Chondrocyte (in vitro differentiated cells): ENCODE measurements around the gene FTHL17. TPM values are rescaled to one million over a fixed set of nuclear protein-coding genes. Genes with fewer than 3 reads are reported as not detected.
A peak's percentile ranks its signal among the peaks of the same experiment; 100 is the strongest.

ENCODE experiments used
- DNase-seq: peaks from one replicate; pipeline ENCODE4 v3.0.0; 2021; ENCODE audit warnings: mixed read lengths, low spot score
- H3K27ac Mint-ChIP-seq: one replicate; pipeline ENCODE4 v1.8.0; 2021; ENCODE audit warnings: mild to moderate bottlenecking, moderate library complexity, mixed read lengths; ENCODE audit not compliant: unreplicated experiment
- H3K27me3 Mint-ChIP-seq: 2 replicates; pipeline ENCODE4 v1.8.0; 2021; ENCODE audit warnings: low read depth, mixed read lengths
- H3K36me3 Mint-ChIP-seq: 2 replicates; pipeline ENCODE4 v1.8.0; 2021; ENCODE audit warnings: low read depth, mixed read lengths
- H3K4me1 Mint-ChIP-seq: 2 replicates; pipeline ENCODE4 v1.8.0; 2021; ENCODE audit warnings: low read depth, mild to moderate bottlenecking, mixed read lengths
- H3K4me3 Mint-ChIP-seq: one replicate; pipeline ENCODE4 v1.8.0; 2021; ENCODE audit warnings: mild to moderate bottlenecking, moderate library complexity, mixed read lengths; ENCODE audit not compliant: unreplicated experiment
- H3K9me3 Mint-ChIP-seq: 2 replicates; pipeline ENCODE4 v1.8.0; 2021; ENCODE audit warnings: low read depth, mixed read lengths
- CTCF ChIP-seq: fragments of 200-600 bp; sonication (generic); IDR thresholded peaks from 2 replicates; pipeline ENCODE4 v1.5.0; 2021; ENCODE audit warnings: antibody characterized with exemption, mild to moderate bottlenecking, moderate library complexity
- long read RNA-seq: library from polyadenylated mRNA; stranded (forward); transcript quantifications from one replicate; pipeline ENCODE4 v2.0.0, GENCODE V29; 2021
- total RNA-seq: library from RNA; stranded (reverse); gene quantifications from 3 replicates; pipeline ENCODE4 v1.2.1, GENCODE V29; 2021

The FTHL17 gene
- total RNA-seq: not detected in 3 replicates
- long read RNA-seq: 0 reads

GRCh38 chrX:31071725-31072124 is at the start of gene FTHL17:
FTHL17 (minus strand) TSS chrX:31072041; CDS start chrX:31071953, 88 bp downstream.
- no peak within 1 kb of the TSS for H3K4me3 Mint-ChIP-seq
- peaks cover 4% of the 10 kb centered on the region for H3K36me3 Mint-ChIP-seq
- no peak for TF ChIP-seq CTCF
- no peaks in the 10 kb centered on the region for H3K4me1 Mint-ChIP-seq
- H3K9me3 Mint-ChIP-seq: peaks cover 28% of the 10 kb centered on the region
- no peak within 1 kb of the TSS for H3K27ac Mint-ChIP-seq
- H3K27me3 Mint-ChIP-seq: no peaks in the 10 kb centered on the region
- DNase-seq: peak; percentile 81

- TF ChIP-seq CTCF: no peak
- DNase-seq: no peak
- Mint-ChIP-seq H3K27me3 (no peaks in the 10 kb centered on the region), H3K9me3 (peaks cover 14% of the 10 kb centered on the region), H3K36me3 (peaks cover 14% of the 10 kb centered on the region), H3K27ac (no peak overlapping the region), H3K4me1 (peaks cover 20% of the 10 kb centered on the region), H3K4me3 (no peak overlapping the region)
Observed at GRCh38 chrX:31117266-31117665, 45.4 kb upstream of the FTHL17 start.

GRCh38 chrX:31115398-31115797 is 43.6 kb upstream of the FTHL17 start:
- H3K27me3 Mint-ChIP-seq: no peaks in the 10 kb centered on the region
- DNase-seq: no peak
- H3K4me3 Mint-ChIP-seq: no peak overlapping the region
- no peak for TF ChIP-seq CTCF
- peaks cover 26% of the 10 kb centered on the region for H3K9me3 Mint-ChIP-seq
- H3K36me3 Mint-ChIP-seq: peaks cover 5% of the 10 kb centered on the region
- peaks cover 24% of the 10 kb centered on the region for H3K4me1 Mint-ChIP-seq
- no peak overlapping the region for H3K27ac Mint-ChIP-seq

GRCh38 chrX:31114858-31115257 is 43.0 kb upstream of the FTHL17 start:
- H3K27ac Mint-ChIP-seq: no peak overlapping the region
- H3K9me3 Mint-ChIP-seq: peaks cover 26% of the 10 kb centered on the region
- H3K4me3 Mint-ChIP-seq: no peak overlapping the region

GRCh38 chrX:31112226-31112999 is 40.6 kb upstream of the FTHL17 start:
- Mint-ChIP-seq H3K9me3 (peaks cover 23% of the 10 kb centered on the region), H3K27ac (peak overlapping the region; percentile 50), H3K4me1 (peaks cover 24% of the 10 kb centered on the region), H3K4me3 (no peak overlapping the region), H3K27me3 (no peaks in the 10 kb centered on the region), H3K36me3 (no peaks in the 10 kb centered on the region)
- no peak for DNase-seq
- TF ChIP-seq CTCF: no peak

More at GRCh38 chrX:31114858-31115257, 43.0 kb upstream of the FTHL17 start:
- TF ChIP-seq CTCF: no peak
- H3K36me3 Mint-ChIP-seq: peaks cover 5% of the 10 kb centered on the region
- DNase-seq: no peak
- peaks cover 24% of the 10 kb centered on the region for H3K4me1 Mint-ChIP-seq
- H3K27me3 Mint-ChIP-seq: no peaks in the 10 kb centered on the region
